GM12892 (cell line): ENCODE data around the gene HSD17B4.

Source experiments
- POLR2A ChIP-seq: IDR thresholded peaks from 2 replicates; pipeline ENCODE4 v1.6.1; 2011; ENCODE audit warnings: low read depth, low read length, control low read depth
- POLR2AphosphoS5 ChIP-seq: IDR thresholded peaks from 2 replicates; pipeline ENCODE4 v1.6.1; 2011; ENCODE audit warnings: low read depth, low read length, control low read depth
- TAF1 ChIP-seq: IDR thresholded peaks from 2 replicates; pipeline ENCODE4 v1.6.1; 2011; ENCODE audit warnings: low read depth, mild to moderate bottlenecking, control low read depth, low read length, borderline replicate concordance

DNA sequence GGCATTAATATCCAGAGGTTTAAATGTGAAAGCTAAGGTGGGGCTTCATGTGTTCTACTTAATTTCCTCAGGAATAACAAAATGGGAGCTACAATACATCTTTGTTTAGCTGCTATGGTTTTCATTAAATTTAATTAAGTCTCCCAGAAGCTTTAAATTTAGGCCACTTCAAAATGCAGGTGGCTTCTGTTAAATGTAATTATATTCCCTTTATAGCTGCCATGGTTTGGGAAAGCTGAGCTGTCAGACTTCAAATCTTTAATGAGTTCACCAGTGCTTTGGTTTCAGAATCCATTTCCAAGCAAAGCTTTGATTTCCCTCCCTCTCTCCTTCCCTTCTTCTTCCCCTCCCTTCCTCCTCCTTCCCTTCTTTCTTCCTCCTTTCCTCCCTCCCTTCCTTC is 118.6 kb downstream of the HSD17B4 start:
- TF ChIP-seq POLR2A (no peak), POLR2AphosphoS5 (no peak), TAF1 (no peak)
